Adrenal gland (tissue), 12 donors: ENCODE results near the gene SPA17. TPM values are rescaled to one million over a fixed set of nuclear protein-coding genes. Genes with fewer than 3 reads are reported as not detected.

Experiments
- DNase-seq, 7 donors: peaks; one replicate each; pipeline ENCODE4 v3.0.0-alpha.2; 2019 to 2020
- H3K27ac ChIP-seq, 5 donors: fragments of 200-600 bp; sonication (generic) in 4 of 5; 1 replicate in 3 of 5; 2 replicates in 2 of 5; pipeline versions ENCODE4 v1.5.1 to v1.8.0; 2016 to 2020; ENCODE audit warnings: mild to moderate bottlenecking in 1 of 5
- H3K27me3 ChIP-seq: fragments of 200-600 bp; 2 replicates; pipeline ENCODE4 v1.8.0; 2021
- H3K36me3 ChIP-seq, 2 donors: fragments of 200-600 bp; replicated peaks in 1 of 2; 1 replicate in 1 of 2; 2 replicates in 1 of 2; pipeline versions ENCODE4 v1.5.1 to v1.8.0; 2018 to 2022
- H3K4me1 ChIP-seq, 2 donors: fragments of 200-600 bp; replicated peaks in 1 of 2; 1 replicate in 1 of 2; 2 replicates in 1 of 2; pipeline versions ENCODE4 v1.5.1 to v1.8.0; 2018 to 2021
- H3K4me3 ChIP-seq, 4 donors: fragments of 200-600 bp; sonication (generic) in 3 of 4; one replicate each; pipeline ENCODE4 v1.5.1; 2016 to 2018
- H3K9me3 ChIP-seq, 3 donors: fragments of 200-600 bp; sonication (generic) in 1 of 3; replicated peaks in 1 of 3; 1 replicate in 2 of 3; 2 replicates in 1 of 3; pipeline versions ENCODE4 v1.5.1 to v1.8.0; 2016 to 2021
- CTCF ChIP-seq, 6 experiments: fragments of 450-650 bp in 4 of 6; fragments of 200-600 bp in 2 of 6; sonication (generic) in 1 of 6; IDR thresholded peaks; 1 replicate in 5 of 6; 2 replicates in 1 of 6; pipeline versions ENCODE4 v1.5.1 to v1.8.0; 2016 to 2021; ENCODE audit warnings: antibody characterized with exemption in 6 of 6, mild to moderate bottlenecking in 2 of 6, moderate library complexity in 1 of 6
- POLR2A ChIP-seq, 2 donors: fragments of 450-650 bp; IDR thresholded peaks; one replicate each; pipeline ENCODE4 v1.6.1; 2017; ENCODE audit warnings: antibody characterized with exemption in 2 of 2, mild to moderate bottlenecking in 2 of 2, moderate library complexity in 1 of 2
- WGBS, 4 donors: extraction: QIAGEN DNeasy Blood & Tissue Kit in 2 of 4; methylation state at CpG; one replicate each; pipeline versions ENCODE4 v1.1.5 to v1.1.7; 2013 to 2017; 5-methylcytosine and 5-hydroxymethylcytosine counted together
- intact Hi-C, 2 donors: fragments of 100-400 bp; cut with DNase I; formaldehyde crosslinking; loops; one replicate each; pipeline versions ENCODE4 v1.14.1 to v1.15.0; 2022 to 2023
- polyA plus RNA-seq, 3 donors: library from polyadenylated mRNA; stranded (reverse); fragments of 200-250 nt in 2 of 3; fragments of 350-450 nt in 1 of 3; fragmentation: Illumina TruSeq in 1 of 3; extraction: RNeasy Lipid Tissue Mini Kit (QIAGEN cat#74804) in 1 of 3; gene quantifications; one replicate each; pipeline ENCODE4 v1.2.3, GENCODE V29; 2013 to 2014
- total RNA-seq, 9 donors: library from RNA; depleted of rRNA in 4 of 9; stranded (reverse); fragments of >200 nt in 4 of 9; fragments of 120-200 nt in 1 of 9; fragmentation: NEBNext Ultra II Directional in 1 of 9; extraction: Animal tissue kit (Norgen Biotek cat#: 25700) in 1 of 9; gene quantifications; one replicate each; pipeline versions ENCODE4 v1.1.0 to v1.2.4, GENCODE V29; 2013 to 2023
- donor health status: healthy with polysubstance abuse.
- donor health status: Bipolar disorder and iron deficiency.
- donor health status: DM: yes; HTN: yes; CAD: no.
- donor health status: DM: no; HTN: no; CAD: no.
- donor health status: DM: no; HTN: no; CAD: no.
- donor health status: DM: yes; HTN: yes; CAD: no.

SPA17 gene
- total and polyA plus RNA-seq, 12 donors = 1.3 to 14.8 (median 3.7) TPM

DNA sequence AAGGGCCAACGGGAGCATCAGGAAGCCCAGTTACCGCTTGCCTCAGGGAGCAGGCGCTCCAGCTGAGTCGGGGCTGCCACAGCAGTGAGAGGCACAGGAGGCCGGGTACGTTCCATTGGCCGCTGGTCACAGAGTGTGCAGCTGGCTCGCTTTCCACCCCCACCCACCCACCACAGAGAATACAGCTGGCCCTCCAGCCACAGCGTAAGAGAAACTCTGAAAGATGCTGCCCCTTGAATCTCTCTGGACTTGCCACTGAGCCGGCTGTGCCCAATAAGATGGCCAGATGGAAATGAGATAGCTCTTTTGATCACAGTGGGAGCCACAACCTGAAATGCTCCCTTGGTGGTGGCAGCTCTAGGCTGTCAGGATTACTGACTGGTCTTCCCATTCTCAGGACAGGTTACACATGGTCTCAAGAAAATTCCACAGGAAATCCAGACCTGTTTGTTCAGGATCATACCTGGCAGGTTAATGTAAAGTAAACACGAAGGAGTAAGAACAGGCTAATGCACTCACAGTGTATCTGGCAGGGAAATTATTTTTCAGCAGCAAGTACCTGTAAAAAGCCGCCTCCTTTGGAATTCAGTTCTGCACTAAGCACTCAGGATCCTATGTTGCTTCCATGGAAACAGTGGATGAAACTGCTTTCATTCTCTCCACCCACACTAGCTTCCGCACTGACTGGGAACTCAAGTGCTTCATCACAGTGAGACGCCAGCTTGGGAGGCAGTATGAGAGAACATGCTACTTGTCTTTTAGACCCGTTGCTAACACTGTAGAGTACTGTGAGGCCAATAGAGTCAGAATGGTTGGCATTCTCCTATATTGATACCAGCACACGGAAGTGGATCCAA, 16.7 kb upstream of the SPA17 start:
- no peaks in the 10 kb centered on the region for H3K4me1 ChIP-seq
- no peak overlapping the region for H3K27ac ChIP-seq
- intact Hi-C loops = no loop called here
- H3K9me3 ChIP-seq = no peaks in the 10 kb centered on the region
- H3K27me3 ChIP-seq = no peaks in the 10 kb centered on the region
- H3K36me3 ChIP-seq = no peaks in the 10 kb centered on the region
- DNase-seq = no peak
- TF ChIP-seq POLR2A (IDR thresholded peaks at IDR 0.05) (no peak), CTCF (IDR thresholded peaks at IDR 0.05) (no peak)
- 78 to 85% (median 82%) methylated on average over 15 to 16 of the region's 16 CpGs for WGBS, 4 donors
- H3K4me3 ChIP-seq = no peak overlapping the region

DNA sequence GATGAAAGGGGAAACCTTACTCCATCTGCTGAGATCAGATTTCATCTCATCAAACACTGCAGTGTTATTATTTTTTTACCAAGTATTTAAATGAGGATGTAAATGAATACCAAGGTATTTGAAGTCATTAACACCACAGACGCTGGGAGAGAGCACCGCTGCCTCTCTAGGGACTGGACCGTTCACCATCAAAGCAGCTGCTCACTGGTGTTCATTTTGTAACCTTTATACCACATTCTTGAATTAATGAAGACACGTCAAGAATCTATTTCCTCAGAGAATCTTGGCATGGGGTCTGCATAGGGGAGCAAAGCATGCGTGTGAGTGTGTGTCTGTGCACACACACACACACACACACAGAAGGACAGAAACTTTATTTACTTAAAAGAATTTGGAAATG, 15.8 kb upstream of the SPA17 start:
- H3K9me3 ChIP-seq = no peaks in the 10 kb centered on the region
- no peak overlapping the region for H3K4me3 ChIP-seq
- TF ChIP-seq CTCF (IDR thresholded peaks at IDR 0.05) (no peak), POLR2A (IDR thresholded peaks at IDR 0.05) (no peak)
- WGBS, 4 donors = 87 to 92% (median 88%) methylated on average over 5 of the region's 5 CpGs
- DNase-seq = no peak
- no peaks in the 10 kb centered on the region for H3K27me3 ChIP-seq
- intact Hi-C loops = no loop called here
- no peaks in the 10 kb centered on the region for H3K36me3 ChIP-seq
- no peaks in the 10 kb centered on the region for H3K4me1 ChIP-seq
- H3K27ac ChIP-seq = no peak overlapping the region

- TF ChIP-seq CTCF (IDR thresholded peaks at IDR 0.05) (no peak), POLR2A (IDR thresholded peaks at IDR 0.05) (no peak)
- 83 to 94% (median 87%) methylated on average over 3 of the region's 3 CpGs for WGBS, 4 donors
- DNase-seq = no peak
- Histone ChIP-seq H3K27me3 (no peaks in the 10 kb centered on the region), H3K36me3 (no peaks in the 10 kb centered on the region), H3K27ac (no peak overlapping the region), H3K9me3 (no peaks in the 10 kb centered on the region), H3K4me3 (no peak overlapping the region), H3K4me1 (no peaks in the 10 kb centered on the region)
- intact Hi-C loops = no loop called here
Measured at GRCh38 chr11:124658501-124658900, 15.2 kb upstream of the SPA17 start.

DNA sequence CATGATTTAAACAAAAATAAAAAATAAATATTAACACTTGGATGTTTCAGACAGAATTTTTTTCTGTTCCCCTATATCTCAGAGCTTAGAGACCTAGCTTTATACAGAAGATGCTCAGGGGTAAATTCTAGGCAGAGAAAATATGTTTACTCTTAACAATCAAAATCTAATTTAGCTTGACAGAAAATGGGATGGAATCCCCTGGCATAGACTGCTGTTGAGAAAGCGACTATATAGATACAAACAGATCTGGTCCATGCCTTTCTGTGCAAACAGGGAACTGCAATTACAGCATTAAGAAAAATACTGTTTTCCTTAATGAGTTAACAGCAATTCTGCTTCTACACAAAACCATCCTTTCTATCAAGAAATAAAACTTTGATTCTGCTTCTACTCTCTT, 14.7 kb upstream of the SPA17 start:
- no peaks in the 10 kb centered on the region for H3K27me3 ChIP-seq
- WGBS, 4 donors = 90 to 96% (median 95%) methylated on average over 1 of the region's 1 CpG
- H3K4me3 ChIP-seq = no peak overlapping the region
- H3K9me3 ChIP-seq = no peaks in the 10 kb centered on the region
- H3K36me3 ChIP-seq = no peaks in the 10 kb centered on the region
- no peak overlapping the region for H3K27ac ChIP-seq
- intact Hi-C loops = no loop called here
- TF ChIP-seq POLR2A (IDR thresholded peaks at IDR 0.05) (no peak), CTCF (IDR thresholded peaks at IDR 0.05) (no peak)
- H3K4me1 ChIP-seq = no peaks in the 10 kb centered on the region
- no peak for DNase-seq
